Urinary bladder (tissue), 4 donors: ENCODE results near the gene LENG8. TPM values are rescaled to one million over a fixed set of nuclear protein-coding genes. Genes with fewer than 3 reads are reported as not detected.
"Not testable (repeated sequence)": the region's sequence is repeated elsewhere in the genome, so short reads cannot be mapped to it uniquely, and the experiment has no call there.

Experiments used
- DNase-seq: peaks from one replicate; pipeline ENCODE4 v3.0.0-alpha.2; 2015; ENCODE audit errors: extremely low spot score
- H3K27ac ChIP-seq: one replicate; pipeline ENCODE4 v1.5.1; 2013; ENCODE audit warnings: low read depth, mild to moderate bottlenecking, moderate library complexity
- H3K36me3 ChIP-seq: one replicate; pipeline ENCODE4 v1.6.1; 2013; ENCODE audit warnings: mild to moderate bottlenecking, moderate library complexity; ENCODE audit not compliant: insufficient read depth
- H3K4me1 ChIP-seq: one replicate; pipeline ENCODE4 v1.6.1; 2013; ENCODE audit warnings: mild to moderate bottlenecking, moderate library complexity; ENCODE audit not compliant: insufficient read depth
- H3K4me3 ChIP-seq: one replicate; pipeline ENCODE4 v1.5.1; 2013; ENCODE audit warnings: low read depth, low read length
- WGBS: extraction: QIAGEN DNeasy Blood & Tissue Kit; methylation state at CpG from one replicate; pipeline ENCODE4 v1.1.7; 2013; 5-methylcytosine and 5-hydroxymethylcytosine counted together
- polyA plus RNA-seq: library from polyadenylated mRNA; stranded (reverse); fragments of 200-250 nt; gene quantifications from one replicate; pipeline ENCODE4 v1.2.3, GENCODE V29; 2013
- small RNA-seq: library from RNA; depleted of rRNA; stranded (forward); fragments of <200 nt; gene quantifications from one replicate; pipeline ENCODE3, GENCODE V24; 2014
- total RNA-seq: library from RNA; depleted of rRNA; stranded (reverse); fragments of >200 nt; gene quantifications from one replicate; pipeline ENCODE4 v1.2.3, GENCODE V29; 2014
- donor health status: healthy with polysubstance abuse.
- donor health status: healthy.

The LENG8 gene
- total and polyA plus RNA-seq, 2 donors: 49.7 to 121 TPM

GRCh38 chr19:54505542-54505941 lies 56.5 kb downstream of the LENG8 start:
- not testable (repeated sequence) for H3K4me3 ChIP-seq, H3K27ac ChIP-seq, H3K4me1 ChIP-seq, H3K36me3 ChIP-seq, DNase-seq
- 78% methylated on average over 4 of the region's 4 CpGs for WGBS

- H3K4me3 ChIP-seq: no peak overlapping the region
- WGBS: 71% methylated on average over 10 of the region's 10 CpGs
- H3K4me1 ChIP-seq: no peaks in the 10 kb centered on the region
- no peaks in the 10 kb centered on the region for H3K36me3 ChIP-seq
- no peak overlapping the region for H3K27ac ChIP-seq
- DNase-seq: no peak
Measured at GRCh38 chr19:54506079-54506478, 57.1 kb downstream of the LENG8 start.

GRCh38 chr19:54507038-54507717 lies 58.2 kb downstream of the LENG8 start:
- not testable (repeated sequence) for H3K4me3 ChIP-seq, H3K27ac ChIP-seq, H3K36me3 ChIP-seq, H3K4me1 ChIP-seq, DNase-seq
- 68% methylated on average over 11 of the region's 15 CpGs for WGBS

- Histone ChIP-seq H3K36me3 (no peaks in the 10 kb centered on the region), H3K4me1 (no peaks in the 10 kb centered on the region), H3K4me3 (no peak overlapping the region), H3K27ac (no peak overlapping the region)
- 44% methylated on average over 12 of the region's 12 CpGs for WGBS
- no peak for DNase-seq
Measured at GRCh38 chr19:54507824-54508223, 58.8 kb downstream of the LENG8 start.

- H3K27ac ChIP-seq, H3K36me3 ChIP-seq, H3K4me3 ChIP-seq, DNase-seq, H3K4me1 ChIP-seq: not testable (repeated sequence)
- 69% methylated on average over 2 of the region's 3 CpGs for WGBS
Measured at GRCh38 chr19:54508487-54508886, 59.5 kb downstream of the LENG8 start.

GRCh38 chr19:54509200-54509940 lies 60.4 kb downstream of the LENG8 start:
- not testable (repeated sequence) for H3K4me1 ChIP-seq, H3K27ac ChIP-seq, H3K36me3 ChIP-seq, H3K4me3 ChIP-seq, DNase-seq
- WGBS: 64% methylated on average over 9 of the region's 21 CpGs

Small RNA genes within 50 kb of the gene (small RNA-seq; reads per million reads assigned to genes)
- gene AC245884.3: not detected

Other genes with a start within 250 kb of the LENG8 start
- 2,561 TPM for gene RPS9, start 248.3 kb upstream of the LENG8 start, total RNA-seq
- 3,100 TPM for gene RPS9, start 248.3 kb upstream of the LENG8 start, polyA plus RNA-seq
- 2.9 TPM for gene LILRB3, start 226.2 kb upstream of the LENG8 start, total RNA-seq
- gene LILRB3, start 226.2 kb upstream of the LENG8 start, polyA plus RNA-seq: 7.2 TPM
- 0.95 TPM for gene LILRA6, start 206.4 kb upstream of the LENG8 start, total RNA-seq
- gene LILRA6, start 206.4 kb upstream of the LENG8 start, polyA plus RNA-seq: 3.4 TPM
- gene LILRB5, start 191.9 kb upstream of the LENG8 start, total RNA-seq: 4.2 TPM
- 5.6 TPM for gene LILRB5, start 191.9 kb upstream of the LENG8 start, polyA plus RNA-seq
- 1.3 TPM for gene LILRB2, start 168.1 kb upstream of the LENG8 start, total RNA-seq
- 6.2 TPM for gene LILRB2, start 168.1 kb upstream of the LENG8 start, polyA plus RNA-seq
- 1.3 TPM for gene LILRA5, start 136.0 kb upstream of the LENG8 start, total RNA-seq
- gene LILRA5, start 136.0 kb upstream of the LENG8 start, polyA plus RNA-seq: 7.3 TPM
- not detected for gene LILRA4, start 110.0 kb upstream of the LENG8 start, total RNA-seq
- not detected for gene LILRA4, start 110.0 kb upstream of the LENG8 start, polyA plus RNA-seq
- 11.8 TPM for gene LAIR1, start 84.3 kb upstream of the LENG8 start, total RNA-seq
- 21.3 TPM for gene LAIR1, start 84.3 kb upstream of the LENG8 start, polyA plus RNA-seq
- gene TTYH1, start 33.7 kb upstream of the LENG8 start, total RNA-seq: 3.6 TPM
- 3.7 TPM for gene TTYH1, start 33.7 kb upstream of the LENG8 start, polyA plus RNA-seq
- 3.3 TPM for gene LENG9, start 14.6 kb downstream of the LENG8 start, total RNA-seq
- 6.2 TPM for gene LENG9, start 14.6 kb downstream of the LENG8 start, polyA plus RNA-seq
- 31.4 TPM for gene CDC42EP5, start 24.1 kb downstream of the LENG8 start, total RNA-seq
- 42.4 TPM for gene CDC42EP5, start 24.1 kb downstream of the LENG8 start, polyA plus RNA-seq
- gene LAIR2, start 53.6 kb downstream of the LENG8 start, total RNA-seq: not detected
- not detected for gene LAIR2, start 53.6 kb downstream of the LENG8 start, polyA plus RNA-seq
- gene LILRA2, start 124.6 kb downstream of the LENG8 start, total RNA-seq: 0.95 TPM
- 1.9 TPM for gene LILRA2, start 124.6 kb downstream of the LENG8 start, polyA plus RNA-seq
- 0.26 TPM for gene LILRA1, start 144.4 kb downstream of the LENG8 start, total RNA-seq
- 0.63 TPM for gene LILRA1, start 144.4 kb downstream of the LENG8 start, polyA plus RNA-seq
- 1.3 TPM for gene LILRB1, start 181.3 kb downstream of the LENG8 start, total RNA-seq
- 1.7 TPM for gene LILRB1, start 181.3 kb downstream of the LENG8 start, polyA plus RNA-seq
- gene LILRB4, start 213.8 kb downstream of the LENG8 start, total RNA-seq: 1.1 TPM
- gene LILRB4, start 213.8 kb downstream of the LENG8 start, polyA plus RNA-seq: 3.1 TPM